HepG2 (cell line): ENCODE measurements around the gene HLA-DRB1. TPM values are rescaled to one million over a fixed set of nuclear protein-coding genes. Genes with fewer than 3 reads are reported as not detected.

Experiments used
- ATAC-seq: fragments of 200-7000 bp; cut with Tn5 transposase; 3 replicates; pipeline ENCODE4 v1.9.1; 2020; ENCODE audit warnings: mild to moderate bottlenecking, moderate library complexity
- BruUV-seq: library from RNA; stranded (reverse); fragments of 400-500 nt; replicated peaks from 2 replicates; lab custom pipeline; 2021; lab: Mats Ljungman, UMichigan
- CTCF ChIA-PET: fragments of 300-600 bp; formaldehyde crosslinking; extraction: SDS; loops from one replicate; lab custom pipeline; 2021; ENCODE audit warnings: low total read pairs, inconsistent platforms, low intra/inter-chr PET ratio; lab: Yijun Ruan, JAX
- POLR2A ChIA-PET: fragments of 350-600 bp; sonication (Branson Sonifier 250); formaldehyde crosslinking; loops from one replicate; lab custom pipeline; 2020; ENCODE audit warnings: antibody characterized with exemption, inconsistent platforms; lab: Yijun Ruan, JAX
- DNase-seq: peaks from one replicate; pipeline ENCODE4 v3.0.0-alpha.2; 2015; ENCODE audit warnings: low spot score
- FAIRE-seq: peaks from 3 replicates; lab custom pipeline; 2011; peaks lifted over from hg19 to GRCh38; lab: Jason Lieb, UNC
- H2AFZ ChIP-seq: one replicate; pipeline ENCODE4 v1.6.1; 2011; ENCODE audit warnings: low read length, inconsistent platforms
- H3K27ac ChIP-seq: fragments of 300-600 bp; 3 replicates; pipeline ENCODE4 v1.8.0; 2011; ENCODE audit warnings: mixed run types, mild to moderate bottlenecking, mixed read lengths, low read length, inconsistent platforms; ENCODE audit not compliant: insufficient read depth; ENCODE audit errors: extremely low read length
- H3K27me3 ChIP-seq, 2 experiments: fragments of 200-600 bp in 1 of 2; 2 replicates in 1 of 2; 3 replicates in 1 of 2; pipeline versions ENCODE4 v1.6.0 to v1.8.0; 2011; ENCODE audit warnings: low read length in 2 of 2, mild to moderate bottlenecking in 2 of 2, moderate library complexity in 2 of 2, inconsistent platforms in 1 of 2; ENCODE audit not compliant: insufficient read depth in 2 of 2, control insufficient read depth in 1 of 2
- H3K36me3 ChIP-seq, 2 experiments: fragments of 200-600 bp in 1 of 2; replicated peaks in 1 of 2; 2 replicates in 1 of 2; 3 replicates in 1 of 2; pipeline versions ENCODE4 v1.5.1 to v1.8.0; 2011; ENCODE audit warnings: low read length in 2 of 2, inconsistent platforms in 1 of 2; ENCODE audit not compliant: insufficient read depth in 2 of 2, control insufficient read depth in 1 of 2
- H3K4me1 ChIP-seq: 2 replicates; pipeline ENCODE4 v1.5.1; 2012; ENCODE audit warnings: low read length, inconsistent platforms; ENCODE audit not compliant: insufficient read depth
- H3K4me2 ChIP-seq: 2 replicates; pipeline ENCODE4 v1.6.0; 2011; ENCODE audit warnings: low read depth, low read length, inconsistent platforms
- H3K4me3 ChIP-seq, 3 experiments: fragments of 200-600 bp in 1 of 3; sonication (generic), shearing (Covaris generic) in 1 of 3; replicated peaks in 1 of 3; 2 replicates each; pipeline ENCODE4 v1.5.1; 2011 to 2016; ENCODE audit warnings: low read length in 3 of 3, inconsistent platforms in 2 of 3, low read depth in 2 of 3, mild to moderate bottlenecking in 2 of 3, control low read depth in 1 of 3, mixed read lengths in 1 of 3; ENCODE audit not compliant: insufficient read depth in 1 of 3
- H3K79me2 ChIP-seq: one replicate; pipeline ENCODE4 v1.6.1; 2011; ENCODE audit warnings: low read length, inconsistent platforms; ENCODE audit not compliant: insufficient read depth
- H3K9ac ChIP-seq: 2 replicates; pipeline ENCODE4 v1.6.0; 2011; ENCODE audit warnings: mild to moderate bottlenecking, low read depth, low read length, inconsistent platforms; ENCODE audit not compliant: insufficient read depth
- H3K9me3 ChIP-seq: 2 replicates; pipeline ENCODE4 v1.5.1; 2012; ENCODE audit warnings: mild to moderate bottlenecking, low read length
- H4K20me1 ChIP-seq: 2 replicates; pipeline ENCODE4 v1.6.0; 2011; ENCODE audit warnings: inconsistent platforms, mild to moderate bottlenecking, low read length, moderate library complexity; ENCODE audit not compliant: insufficient read depth
- GABPB1 ChIP-seq: IDR thresholded peaks from 2 replicates; pipeline ENCODE4 v1.6.1; 2016; ENCODE audit warnings: mild to moderate bottlenecking, missing genetic modification reagents, moderate library complexity, missing compliant biosample characterization
- JUN ChIP-seq: sonication (generic); formaldehyde crosslinking; IDR thresholded peaks from 2 replicates; pipeline ENCODE4 v1.4.0; 2020; ENCODE audit warnings: mild to moderate bottlenecking, missing genetic modification reagents
- KAT2B ChIP-seq: fragments of 150-350 bp; IDR thresholded peaks from 2 replicates; pipeline ENCODE4 v1.6.1; 2014; ENCODE audit warnings: low read depth, low read length, borderline replicate concordance
- KLF15 ChIP-seq: sonication (generic); formaldehyde crosslinking; IDR thresholded peaks from 2 replicates; pipeline ENCODE4 v1.8.1; 2023; ENCODE audit warnings: borderline replicate concordance, mild to moderate bottlenecking, inconsistent platforms, missing genetic modification reagents, mixed read lengths
- POLR2AphosphoS5 ChIP-seq: IDR thresholded peaks from 2 replicates; pipeline ENCODE4 v1.6.1; 2012; ENCODE audit warnings: low read depth, low read length
- SP4 ChIP-seq: sonication (generic); formaldehyde crosslinking; IDR thresholded peaks from 2 replicates; pipeline ENCODE4 v1.8.1; 2023; ENCODE audit warnings: mild to moderate bottlenecking, missing genetic modification reagents
- THAP11 ChIP-seq: IDR thresholded peaks from 2 replicates; pipeline ENCODE4 v1.6.1; 2016; ENCODE audit warnings: missing biosample characterization, missing genetic modification reagents
- ZIK1 ChIP-seq: sonication (generic); formaldehyde crosslinking; IDR thresholded peaks from 2 replicates; pipeline ENCODE4 v1.5.0; 2020; ENCODE audit warnings: mild to moderate bottlenecking, low read depth, missing genetic modification reagents, borderline replicate concordance
- ZNF761 ChIP-seq: sonication (generic); formaldehyde crosslinking; conservative IDR thresholded peaks from 2 replicates; pipeline ENCODE4 v1.4.0; 2020; ENCODE audit warnings: mild to moderate bottlenecking, missing genetic modification reagents
- WGBS: methylation state at CpG from one replicate; pipeline ENCODE4 v1.1.6; 2017; ENCODE audit warnings: low lambda C conversion rate; 5-methylcytosine and 5-hydroxymethylcytosine counted together
- in situ Hi-C: cut with HindIII; loops from 2 replicates; pipeline ENCODE4 v1.10.0; 2017; ENCODE audit warnings: low pct_unique_long_range_greater_than_20kb; ENCODE audit not compliant: extremely low pct_ligation_motif_present
- intact Hi-C: fragments of 100-400 bp; cut with micrococcal nuclease; formaldehyde crosslinking; loops from one replicate; pipeline ENCODE4 v1.10.0; 2022; ENCODE audit not compliant: unreplicated experiment
- polyA plus RNA-seq, 8 experiments: library from polyadenylated mRNA; depleted of rRNA in 3 of 8; stranded (reverse) in 7 of 8; unstranded in 1 of 8; fragments of >200 nt; fragmentation: Illumina TruSeq in 4 of 8; extraction: Trizol in 4 of 8; gene quantifications; 2 replicates each; pipeline versions ENCODE4 v1.2.1 to v1.2.3, GENCODE V29; 2011 to 2016; ENCODE audit warnings: low read depth in 4 of 8, missing spikeins in 1 of 8, mixed read lengths in 1 of 8; ENCODE audit not compliant: insufficient read depth in 1 of 8
- total RNA-seq, 5 experiments: library from RNA; depleted of rRNA; stranded (reverse); fragments of >200 nt; fragmentation: Illumina TruSeq; extraction: Trizol; gene quantifications; 2 replicates each; pipeline ENCODE4 v1.2.3, GENCODE V29; 2016; ENCODE audit warnings: low read depth in 1 of 5
- TF ChIP-seq, protein P1 (sequence below): sonication (generic); formaldehyde crosslinking; IDR thresholded peaks from 2 replicates; pipeline ENCODE4 v1.5.1; 2020; ENCODE audit warnings: missing genetic modification reagents, mild to moderate bottlenecking, borderline replicate concordance
- TF ChIP-seq, protein P2 (sequence below): sonication (generic); formaldehyde crosslinking; IDR thresholded peaks from 2 replicates; pipeline ENCODE4 v1.4.0; 2020; ENCODE audit warnings: missing genetic modification reagents, borderline replicate concordance

Gene HLA-DRB1
- total and polyA plus RNA-seq, 2 of the 13 experiments (the other 11 are each of a cell fraction or from before 2014, with no cell fraction given) = 0.09 TPM; not detected in 1

DNA sequence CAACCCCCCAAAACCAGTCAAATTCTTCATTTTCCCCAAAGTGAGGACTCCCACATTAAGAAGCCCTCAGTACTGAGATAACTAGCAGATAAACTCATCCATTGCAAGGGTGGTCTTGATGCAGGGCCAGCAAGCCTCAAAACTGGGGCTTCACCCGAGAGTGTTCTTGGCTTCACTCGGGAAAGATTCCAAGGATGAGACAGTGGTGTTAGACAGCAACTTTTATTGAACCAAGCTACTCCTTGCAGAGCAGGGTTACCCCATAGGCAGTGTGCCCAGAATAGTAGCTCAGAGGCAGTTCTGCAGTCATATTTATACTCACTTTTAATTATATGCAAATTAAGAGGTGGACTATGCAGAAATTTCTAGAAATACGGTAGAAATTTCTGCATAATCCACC lies 31.7 kb upstream of the HLA-DRB1 start:
- in situ Hi-C loops (no loop called here), intact Hi-C loops (no loop called here)
- H3K27me3 ChIP-seq = peaks cover 0 to 3% of the 10 kb centered on the region in 2 experiments; a peak in 2 of 5 replicates
- H3K9ac ChIP-seq = no peak overlapping the region
- BruUV-seq = no TSS peak
- no peaks in the 10 kb centered on the region for H3K79me2 ChIP-seq
- H3K27ac ChIP-seq = no peak overlapping the region
- H3K4me1 ChIP-seq = no peaks in the 10 kb centered on the region
- POLR2A ChIA-PET = no interaction called here
- no peak for TF ChIP-seq KLF15 (CRISPR knock-in tag)
- TF ChIP-seq, protein P1, sequence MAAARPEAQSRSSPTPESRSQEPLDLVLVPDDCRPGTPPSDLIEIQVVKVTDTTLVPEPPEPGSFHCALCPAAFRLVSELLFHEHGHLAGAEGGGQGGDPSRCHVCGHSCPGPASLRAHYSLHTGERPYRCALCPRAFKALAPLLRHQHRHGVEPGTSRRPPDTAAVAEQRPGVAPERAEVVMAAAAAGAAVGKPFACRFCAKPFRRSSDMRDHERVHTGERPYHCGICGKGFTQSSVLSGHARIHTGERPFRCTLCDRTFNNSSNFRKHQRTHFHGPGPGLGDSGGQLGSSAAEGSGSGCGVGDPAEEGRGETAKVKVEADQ = no peak
- no peak for TF ChIP-seq THAP11
- TF ChIP-seq ZIK1 = no peak
- TF ChIP-seq KAT2B = no peak
- no peak for TF ChIP-seq POLR2AphosphoS5
- no peak for TF ChIP-seq JUN (CRISPR knock-in tag)
- TF ChIP-seq, protein P2, sequence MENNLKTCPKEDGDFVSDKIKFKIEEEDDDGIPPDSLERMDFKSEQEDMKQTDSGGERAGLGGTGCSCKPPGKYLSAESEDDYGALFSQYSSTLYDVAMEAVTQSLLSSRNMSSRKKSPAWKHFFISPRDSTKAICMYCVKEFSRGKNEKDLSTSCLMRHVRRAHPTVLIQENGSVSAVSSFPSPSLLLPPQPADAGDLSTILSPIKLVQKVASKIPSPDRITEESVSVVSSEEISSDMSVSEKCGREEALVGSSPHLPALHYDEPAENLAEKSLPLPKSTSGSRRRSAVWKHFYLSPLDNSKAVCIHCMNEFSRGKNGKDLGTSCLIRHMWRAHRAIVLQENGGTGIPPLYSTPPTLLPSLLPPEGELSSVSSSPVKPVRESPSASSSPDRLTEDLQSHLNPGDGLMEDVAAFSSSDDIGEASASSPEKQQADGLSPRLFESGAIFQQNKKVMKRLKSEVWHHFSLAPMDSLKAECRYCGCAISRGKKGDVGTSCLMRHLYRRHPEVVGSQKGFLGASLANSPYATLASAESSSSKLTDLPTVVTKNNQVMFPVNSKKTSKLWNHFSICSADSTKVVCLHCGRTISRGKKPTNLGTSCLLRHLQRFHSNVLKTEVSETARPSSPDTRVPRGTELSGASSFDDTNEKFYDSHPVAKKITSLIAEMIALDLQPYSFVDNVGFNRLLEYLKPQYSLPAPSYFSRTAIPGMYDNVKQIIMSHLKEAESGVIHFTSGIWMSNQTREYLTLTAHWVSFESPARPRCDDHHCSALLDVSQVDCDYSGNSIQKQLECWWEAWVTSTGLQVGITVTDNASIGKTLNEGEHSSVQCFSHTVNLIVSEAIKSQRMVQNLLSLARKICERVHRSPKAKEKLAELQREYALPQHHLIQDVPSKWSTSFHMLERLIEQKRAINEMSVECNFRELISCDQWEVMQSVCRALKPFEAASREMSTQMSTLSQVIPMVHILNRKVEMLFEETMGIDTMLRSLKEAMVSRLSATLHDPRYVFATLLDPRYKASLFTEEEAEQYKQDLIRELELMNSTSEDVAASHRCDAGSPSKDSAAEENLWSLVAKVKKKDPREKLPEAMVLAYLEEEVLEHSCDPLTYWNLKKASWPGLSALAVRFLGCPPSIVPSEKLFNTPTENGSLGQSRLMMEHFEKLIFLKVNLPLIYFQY = no peak
- no peak for TF ChIP-seq GABPB1 (CRISPR knock-in tag)
- no peak for TF ChIP-seq ZNF761
- no peak for TF ChIP-seq SP4 (CRISPR knock-in tag)
- H3K4me3 ChIP-seq = no peak overlapping the region
- FAIRE-seq (no peak), DNase-seq (no peak), ATAC-seq (no peak)
- CTCF ChIA-PET = no interaction called here
- 3% methylated on average over 3 of the region's 3 CpGs for WGBS
- H2AFZ ChIP-seq = no peak overlapping the region
- H3K9me3 ChIP-seq = no peaks in the 10 kb centered on the region
- H4K20me1 ChIP-seq = no peaks in the 10 kb centered on the region
- no peak overlapping the region for H3K4me2 ChIP-seq
- no peaks in the 10 kb centered on the region for H3K36me3 ChIP-seq
